CD4-positive, alpha-beta T cell treated with Interferon gamma for 1 hour (primary cell): ENCODE results near the gene SMCO1.
"Not testable (repeated sequence)": the region's sequence is repeated elsewhere in the genome, so short reads cannot be mapped to it uniquely, and the experiment has no call there.

ENCODE experiments used
- DNase-seq: peaks from one replicate; pipeline ENCODE4 v3.0.0-alpha.2; 2020

Gene SMCO1

GRCh38 chr3:196486263-196486662, 28.9 kb downstream of the SMCO1 start:
- no peak for DNase-seq

GRCh38 chr3:196477678-196478077, 37.5 kb downstream of the SMCO1 start:
- DNase-seq, result no peak

- DNase-seq, result no peak
Observed at GRCh38 chr3:196472286-196472685, 42.9 kb downstream of the SMCO1 start.

GRCh38 chr3:196471551-196471950, 43.6 kb downstream of the SMCO1 start:
- no peak for DNase-seq

- DNase-seq, result not testable (repeated sequence)
Observed at GRCh38 chr3:196470182-196470581, 45.0 kb downstream of the SMCO1 start.

DNA sequence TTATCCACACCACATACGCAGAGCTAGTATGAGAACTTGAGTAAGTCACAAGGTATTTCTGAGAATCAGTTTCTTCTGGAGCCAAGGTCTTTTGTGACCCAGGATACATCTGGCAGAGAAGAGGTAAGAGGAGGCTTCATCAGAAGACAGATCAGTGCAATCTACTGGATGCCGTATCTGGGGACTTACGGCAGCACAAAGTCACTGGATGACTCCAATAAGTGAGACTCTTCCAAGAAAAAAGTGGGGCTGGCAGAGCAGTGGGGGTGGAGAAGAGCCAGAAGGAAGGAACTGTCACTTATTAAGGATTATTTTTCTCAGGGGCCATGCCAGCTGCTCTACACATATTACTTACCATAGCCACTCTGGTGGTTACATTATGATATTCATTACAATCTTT, 51.3 kb downstream of the SMCO1 start:
- no peak for DNase-seq

- no peak for DNase-seq
Observed at GRCh38 chr3:196463478-196463756, 51.7 kb downstream of the SMCO1 start.

- not testable (repeated sequence) for DNase-seq
Observed at GRCh38 chr3:196462680-196463477, 52.3 kb downstream of the SMCO1 start.

DNA sequence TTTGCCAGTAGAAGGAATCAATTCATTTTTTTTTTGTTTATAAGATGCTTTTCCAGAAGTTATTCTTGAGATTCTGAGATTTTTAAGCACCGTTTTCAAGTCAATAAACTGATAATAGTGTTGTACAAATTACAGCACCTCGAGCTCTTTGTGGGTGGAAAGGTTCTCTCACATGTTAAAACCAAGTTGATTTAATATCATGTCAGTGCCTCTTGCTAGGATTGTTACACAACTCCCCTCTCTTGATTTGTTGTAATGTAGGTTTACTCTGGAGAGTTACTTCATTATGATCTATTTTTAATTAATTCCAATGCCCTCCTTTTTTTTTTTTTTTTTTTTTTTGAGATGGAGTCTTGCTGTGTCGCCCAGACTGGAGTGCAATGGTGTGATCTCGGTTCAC, 57.1 kb downstream of the SMCO1 start:
- DNase-seq, result no peak

- peak; percentile 11 for DNase-seq
Observed at GRCh38 chr3:196457470-196457869, 57.7 kb downstream of the SMCO1 start.
